Measurements from ENCODE around the gene BMPR1B. TPM values are rescaled to one million over a fixed set of nuclear protein-coding genes. Genes with fewer than 3 reads are reported as not detected.
A peak's percentile ranks its signal among the peaks of the same experiment; 100 is the strongest.

Gene BMPR1B
- total RNA-seq, 1 experiment from 2014 or later = 0.42 TPM

- H3K36me3 ChIP-seq (replicated peaks; ENCODE audit: control insufficient read depth, insufficient read depth, low read length) = no peaks in the 10 kb centered on the region
- no peaks in the 10 kb centered on the region for H3K27me3 ChIP-seq (ENCODE audit: control insufficient read depth, insufficient read depth, low read length)
- H3K4me3 ChIP-seq (ENCODE audit: insufficient read depth, low read depth, low read length) = no peak overlapping the region
- DNase-seq = peak; percentile 7
Measured at GRCh38 chr4:94957030-94957429, 199.3 kb downstream of the BMPR1B start.

DNA sequence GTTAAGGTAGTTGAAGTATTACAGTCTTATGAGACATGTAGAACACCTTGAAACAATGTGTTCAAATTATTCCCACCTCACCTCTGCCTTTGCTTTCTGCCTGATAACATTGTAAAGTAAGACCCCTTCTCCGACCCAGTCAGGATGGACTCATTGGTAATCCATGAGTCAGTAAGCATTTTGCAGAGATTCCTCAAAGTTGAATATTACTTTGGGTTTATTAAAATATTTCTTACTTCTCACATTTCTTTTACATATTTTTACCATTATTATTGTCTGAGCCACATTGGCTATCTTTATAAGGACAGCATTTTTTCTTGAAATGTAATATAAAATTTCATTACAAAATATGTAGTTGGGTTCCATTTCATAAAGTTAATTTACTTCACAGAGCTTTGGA lies 201.6 kb downstream of the BMPR1B start:
- no peaks in the 10 kb centered on the region for H3K27me3 ChIP-seq (ENCODE audit: control insufficient read depth, insufficient read depth, low read length)
- DNase-seq = no peak
- no peak overlapping the region for H3K4me3 ChIP-seq (ENCODE audit: insufficient read depth, low read depth, low read length)
- no peaks in the 10 kb centered on the region for H3K36me3 ChIP-seq (replicated peaks; ENCODE audit: control insufficient read depth, insufficient read depth, low read length)

DNA sequence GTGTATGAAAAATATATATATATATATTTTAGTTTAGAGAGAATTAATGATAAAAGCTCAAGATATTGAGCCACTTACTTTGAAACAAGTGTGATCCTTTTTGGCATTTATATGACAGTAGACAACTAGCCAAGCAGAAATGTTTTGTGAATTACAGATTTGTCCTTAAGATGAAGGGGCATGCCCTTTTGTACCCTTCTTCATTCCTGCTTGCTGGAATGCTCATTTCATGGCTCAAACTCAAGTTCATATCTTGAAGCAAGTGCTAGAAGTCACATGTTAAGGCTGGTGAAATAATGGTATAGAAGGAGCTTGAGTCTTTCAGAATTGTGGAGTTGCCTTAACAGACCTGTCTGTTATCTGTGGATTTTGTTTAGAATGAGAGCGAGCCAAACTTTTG lies 203.0 kb downstream of the BMPR1B start:
- Histone ChIP-seq H3K36me3 (replicated peaks; ENCODE audit: control insufficient read depth, insufficient read depth, low read length) (no peaks in the 10 kb centered on the region), H3K4me3 (ENCODE audit: insufficient read depth, low read depth, low read length) (no peak overlapping the region), H3K27me3 (ENCODE audit: control insufficient read depth, insufficient read depth, low read length) (no peaks in the 10 kb centered on the region)
- no peak for DNase-seq

DNA sequence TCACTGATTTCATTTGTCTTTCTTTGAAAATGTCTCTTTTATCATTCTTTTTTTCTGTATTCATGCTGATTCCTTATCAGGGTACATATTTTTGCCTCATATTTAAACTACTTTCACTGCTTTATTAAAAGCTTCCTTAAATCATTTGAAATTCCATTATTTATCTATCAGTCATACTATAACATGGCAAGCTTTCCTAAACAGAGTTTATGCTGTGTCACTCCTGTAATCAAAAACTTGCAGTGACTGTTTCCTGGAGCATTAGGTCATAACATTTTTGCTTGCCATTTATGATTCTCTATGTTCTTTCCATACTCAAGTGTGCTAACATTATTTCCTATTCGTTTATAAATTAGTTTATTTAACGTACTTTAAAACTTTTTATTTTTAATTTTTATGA lies 203.7 kb downstream of the BMPR1B start:
- DNase-seq = no peak
- Histone ChIP-seq H3K27me3 (ENCODE audit: control insufficient read depth, insufficient read depth, low read length) (no peaks in the 10 kb centered on the region), H3K36me3 (replicated peaks; ENCODE audit: control insufficient read depth, insufficient read depth, low read length) (no peaks in the 10 kb centered on the region), H3K4me3 (ENCODE audit: insufficient read depth, low read depth, low read length) (no peak overlapping the region)

GRCh38 chr4:94962484-94962883 lies 204.7 kb downstream of the BMPR1B start:
- DNase-seq = no peak
- Histone ChIP-seq H3K27me3 (ENCODE audit: control insufficient read depth, insufficient read depth, low read length) (no peaks in the 10 kb centered on the region), H3K36me3 (replicated peaks; ENCODE audit: control insufficient read depth, insufficient read depth, low read length) (no peaks in the 10 kb centered on the region), H3K4me3 (ENCODE audit: insufficient read depth, low read depth, low read length) (no peak overlapping the region)

GRCh38 chr4:94965852-94966251 lies 208.1 kb downstream of the BMPR1B start:
- Histone ChIP-seq H3K36me3 (replicated peaks; ENCODE audit: control insufficient read depth, insufficient read depth, low read length) (no peaks in the 10 kb centered on the region), H3K27me3 (ENCODE audit: control insufficient read depth, insufficient read depth, low read length) (no peaks in the 10 kb centered on the region), H3K4me3 (ENCODE audit: insufficient read depth, low read depth, low read length) (no peak overlapping the region)
- DNase-seq = no peak

DNA sequence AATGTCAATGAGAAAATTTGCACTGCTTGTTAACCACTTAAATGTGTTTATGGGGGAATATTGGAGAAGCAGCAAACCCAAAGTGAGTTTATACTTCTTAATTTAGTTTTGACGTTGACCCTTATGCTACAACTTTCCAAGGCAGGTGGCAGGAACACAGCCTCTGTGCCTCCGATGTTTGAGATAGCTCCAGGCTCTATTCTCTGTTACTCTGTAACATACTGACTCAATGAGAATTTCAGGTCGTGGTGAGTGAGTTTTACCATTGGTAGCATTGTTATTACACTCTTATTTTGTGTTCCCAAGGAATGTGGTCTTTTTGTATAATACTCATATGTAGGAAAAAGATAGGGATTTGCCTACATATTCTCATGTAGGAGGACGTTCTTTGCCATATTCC lies 210.7 kb downstream of the BMPR1B start:
- no peak for DNase-seq
- Histone ChIP-seq H3K27me3 (ENCODE audit: control insufficient read depth, insufficient read depth, low read length) (no peaks in the 10 kb centered on the region), H3K36me3 (replicated peaks; ENCODE audit: control insufficient read depth, insufficient read depth, low read length) (no peaks in the 10 kb centered on the region), H3K4me3 (ENCODE audit: insufficient read depth, low read depth, low read length) (no peak overlapping the region)

GRCh38 chr4:94970650-94971049 lies 212.9 kb downstream of the BMPR1B start:
- H3K27me3 ChIP-seq (ENCODE audit: control insufficient read depth, insufficient read depth, low read length) = no peaks in the 10 kb centered on the region
- no peak for DNase-seq
- H3K4me3 ChIP-seq (ENCODE audit: insufficient read depth, low read depth, low read length) = no peak overlapping the region
- H3K36me3 ChIP-seq (replicated peaks; ENCODE audit: control insufficient read depth, insufficient read depth, low read length) = no peaks in the 10 kb centered on the region

GRCh38 chr4:94974773-94975172 lies 217.0 kb downstream of the BMPR1B start:
- DNase-seq = no peak
- no peak overlapping the region for H3K4me3 ChIP-seq (ENCODE audit: insufficient read depth, low read depth, low read length)
- H3K36me3 ChIP-seq (replicated peaks; ENCODE audit: control insufficient read depth, insufficient read depth, low read length) = no peaks in the 10 kb centered on the region
- H3K27me3 ChIP-seq (ENCODE audit: control insufficient read depth, insufficient read depth, low read length) = no peaks in the 10 kb centered on the region

DNA sequence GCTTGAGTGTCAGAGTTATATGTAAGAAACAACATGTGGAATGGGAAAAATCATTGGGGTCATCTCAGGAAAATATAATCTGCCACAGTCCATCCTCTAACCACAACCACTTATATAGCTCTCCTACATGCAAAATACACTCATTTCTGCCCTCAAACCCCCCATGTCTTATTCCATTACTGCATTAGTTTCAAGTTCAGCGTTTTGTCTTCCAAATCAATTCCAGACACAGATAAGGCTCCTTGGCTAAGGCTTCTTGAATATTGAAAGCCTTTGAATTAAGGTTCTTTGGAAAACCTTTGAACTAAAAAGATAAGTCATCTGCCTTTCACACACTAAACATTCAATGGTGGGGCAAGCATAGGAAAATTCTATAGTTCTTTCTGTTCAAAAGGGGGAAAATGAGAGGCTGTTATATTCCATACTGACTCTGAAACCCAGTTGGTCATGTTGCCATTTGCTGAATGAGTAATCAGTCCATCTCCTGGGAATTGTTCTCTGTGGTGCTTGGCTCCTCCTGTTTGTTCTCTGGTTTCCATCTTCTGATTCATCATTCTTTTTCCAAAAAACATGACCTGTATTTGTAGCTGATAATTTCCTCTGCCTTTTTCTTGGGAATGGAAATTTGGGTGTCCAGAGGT lies 218.7 kb downstream of the BMPR1B start:
- no peak for DNase-seq
- no peak overlapping the region for H3K4me3 ChIP-seq (ENCODE audit: insufficient read depth, low read depth, low read length)
- H3K27me3 ChIP-seq (ENCODE audit: control insufficient read depth, insufficient read depth, low read length) = no peaks in the 10 kb centered on the region
- no peaks in the 10 kb centered on the region for H3K36me3 ChIP-seq (replicated peaks; ENCODE audit: control insufficient read depth, insufficient read depth, low read length)

DNA sequence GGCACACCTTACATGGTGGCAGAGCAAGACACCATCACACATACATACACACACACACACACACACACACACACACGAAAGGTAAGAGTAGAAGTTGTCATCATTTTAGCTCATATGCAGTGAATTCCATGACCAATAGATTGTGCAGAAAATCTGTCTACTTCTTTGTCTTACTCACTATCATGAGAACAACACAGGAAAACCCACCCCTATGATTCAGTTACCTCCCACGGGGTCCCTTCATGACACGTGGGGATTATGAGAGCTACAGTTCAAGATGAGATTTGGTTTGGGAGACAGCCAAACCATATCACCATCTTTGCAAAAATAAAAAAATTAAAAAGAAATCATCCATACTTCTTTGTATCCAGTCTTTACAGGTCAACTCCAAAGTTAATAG lies 221.1 kb downstream of the BMPR1B start:
- H3K36me3 ChIP-seq (replicated peaks; ENCODE audit: control insufficient read depth, insufficient read depth, low read length) = no peaks in the 10 kb centered on the region
- DNase-seq = no peak
- no peaks in the 10 kb centered on the region for H3K27me3 ChIP-seq (ENCODE audit: control insufficient read depth, insufficient read depth, low read length)
- H3K4me3 ChIP-seq (ENCODE audit: insufficient read depth, low read depth, low read length) = no peak overlapping the region

GRCh38 chr4:94979621-94980020 lies 221.9 kb downstream of the BMPR1B start:
- Histone ChIP-seq H3K27me3 (ENCODE audit: control insufficient read depth, insufficient read depth, low read length) (no peaks in the 10 kb centered on the region), H3K4me3 (ENCODE audit: insufficient read depth, low read depth, low read length) (no peak overlapping the region), H3K36me3 (replicated peaks; ENCODE audit: control insufficient read depth, insufficient read depth, low read length) (no peaks in the 10 kb centered on the region)
- no peak for DNase-seq

- H3K27me3 ChIP-seq (ENCODE audit: control insufficient read depth, insufficient read depth, low read length) = no peaks in the 10 kb centered on the region
- no peak overlapping the region for H3K4me3 ChIP-seq (ENCODE audit: insufficient read depth, low read depth, low read length)
- DNase-seq = peak; percentile 1
Measured at GRCh38 chr4:94995684-94996394, 238.1 kb downstream of the BMPR1B start.

GRCh38 chr4:95000076-95000648 lies 242.4 kb downstream of the BMPR1B start:
- Histone ChIP-seq H3K36me3 (replicated peaks; ENCODE audit: control insufficient read depth, insufficient read depth, low read length) (no peaks in the 10 kb centered on the region), H3K4me3 (ENCODE audit: insufficient read depth, low read depth, low read length) (no peak overlapping the region), H3K27me3 (ENCODE audit: control insufficient read depth, insufficient read depth, low read length) (no peaks in the 10 kb centered on the region)
- no peak for DNase-seq

More at GRCh38 chr4:94995684-94996394, 238.1 kb downstream of the BMPR1B start:
- H3K36me3 ChIP-seq (replicated peaks; ENCODE audit: control insufficient read depth, insufficient read depth, low read length) = no peaks in the 10 kb centered on the region

DNA sequence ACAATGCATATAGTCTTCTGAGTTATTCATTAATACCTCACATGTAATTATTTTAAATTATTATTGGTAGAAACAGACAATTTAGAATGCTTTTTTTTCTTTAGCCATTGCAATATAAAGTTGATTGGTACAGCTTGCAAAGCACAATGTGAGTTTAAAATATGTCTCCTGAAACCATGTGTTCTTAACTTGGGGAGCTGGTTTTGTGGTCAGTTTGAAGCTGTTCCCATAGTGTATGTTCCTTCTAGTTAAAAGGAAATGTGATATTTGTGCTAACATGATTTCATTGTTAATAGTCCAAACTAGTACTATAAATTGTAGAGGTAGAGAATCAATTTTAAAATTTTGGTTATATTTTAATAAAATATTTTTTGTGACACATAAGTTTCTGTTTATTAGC lies 247.2 kb downstream of the BMPR1B start:
- no peak for DNase-seq
- Histone ChIP-seq H3K4me3 (ENCODE audit: insufficient read depth, low read depth, low read length) (no peak overlapping the region), H3K36me3 (replicated peaks; ENCODE audit: control insufficient read depth, insufficient read depth, low read length) (no peaks in the 10 kb centered on the region), H3K27me3 (ENCODE audit: control insufficient read depth, insufficient read depth, low read length) (no peaks in the 10 kb centered on the region)
